Tibial nerve (tissue), 4 donors: Measurements from ENCODE around the gene KCNK13.

Source experiments
- EP300 ChIP-seq, 2 donors: sonication (generic); formaldehyde crosslinking; IDR thresholded peaks; one replicate each; pipeline ENCODE4 v1.6.1; 2017; ENCODE audit warnings: antibody characterized with exemption in 2 of 2, mild to moderate bottlenecking in 1 of 2
- TF ChIP-seq, protein P1 (sequence below), 5 experiments: fragments of 200-600 bp in 3 of 5; fragments of 450-650 bp in 2 of 5; sonication (generic) in 3 of 5; IDR thresholded peaks; one replicate each; pipeline ENCODE4 v1.5.1; 2016 to 2019; ENCODE audit warnings: antibody characterized with exemption in 5 of 5, mild to moderate bottlenecking in 3 of 5, moderate library complexity in 2 of 5

DNA sequence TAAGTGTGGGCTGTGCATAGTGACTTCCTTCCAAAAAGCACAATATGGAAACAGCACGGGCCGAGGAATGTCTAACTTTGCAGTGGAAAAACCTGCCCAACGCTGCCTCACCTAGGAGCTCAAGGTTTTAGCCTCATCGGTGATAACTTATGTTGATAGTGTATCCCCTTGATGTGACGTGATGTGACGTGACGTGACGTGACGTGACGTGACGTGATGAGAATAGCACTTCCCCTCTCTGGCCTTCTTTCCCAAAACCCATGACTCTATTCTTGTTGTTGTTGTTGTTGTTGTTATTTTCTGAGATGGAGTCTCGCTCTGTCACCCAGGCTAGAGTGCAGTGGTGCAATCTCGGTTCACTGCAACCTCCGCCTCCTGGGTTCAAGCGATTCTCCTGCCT, 64.5 kb downstream of the KCNK13 start:
- TF ChIP-seq, protein P1, sequence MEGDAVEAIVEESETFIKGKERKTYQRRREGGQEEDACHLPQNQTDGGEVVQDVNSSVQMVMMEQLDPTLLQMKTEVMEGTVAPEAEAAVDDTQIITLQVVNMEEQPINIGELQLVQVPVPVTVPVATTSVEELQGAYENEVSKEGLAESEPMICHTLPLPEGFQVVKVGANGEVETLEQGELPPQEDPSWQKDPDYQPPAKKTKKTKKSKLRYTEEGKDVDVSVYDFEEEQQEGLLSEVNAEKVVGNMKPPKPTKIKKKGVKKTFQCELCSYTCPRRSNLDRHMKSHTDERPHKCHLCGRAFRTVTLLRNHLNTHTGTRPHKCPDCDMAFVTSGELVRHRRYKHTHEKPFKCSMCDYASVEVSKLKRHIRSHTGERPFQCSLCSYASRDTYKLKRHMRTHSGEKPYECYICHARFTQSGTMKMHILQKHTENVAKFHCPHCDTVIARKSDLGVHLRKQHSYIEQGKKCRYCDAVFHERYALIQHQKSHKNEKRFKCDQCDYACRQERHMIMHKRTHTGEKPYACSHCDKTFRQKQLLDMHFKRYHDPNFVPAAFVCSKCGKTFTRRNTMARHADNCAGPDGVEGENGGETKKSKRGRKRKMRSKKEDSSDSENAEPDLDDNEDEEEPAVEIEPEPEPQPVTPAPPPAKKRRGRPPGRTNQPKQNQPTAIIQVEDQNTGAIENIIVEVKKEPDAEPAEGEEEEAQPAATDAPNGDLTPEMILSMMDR (IDR thresholded peaks at IDR 0.05): no peak
- no peak for TF ChIP-seq EP300 (IDR thresholded peaks at IDR 0.05)
